Endometrial microvascular endothelial cells (primary cell): ENCODE data around the gene LIPT2. TPM values are rescaled to one million over a fixed set of nuclear protein-coding genes. Genes with fewer than 3 reads are reported as not detected.
"Not testable (repeated sequence)": the region's sequence is repeated elsewhere in the genome, so short reads cannot be mapped to it uniquely, and the experiment has no call there.

Experiments used
- in situ Hi-C: cut with HindIII; loops from 2 replicates; pipeline ENCODE4 v1.10.0; 2017; ENCODE audit warnings: low sequenced_read_pairs, low pct_unique_long_range_greater_than_20kb; ENCODE audit errors: inconsistent ontology term
- total RNA-seq: library from RNA; depleted of rRNA; stranded (reverse); fragments of >200 nt; gene quantifications from one replicate; pipeline ENCODE4 v1.2.3, GENCODE V29; 2015; ENCODE audit errors: inconsistent ontology term

Gene LIPT2
- 2.2 TPM for total RNA-seq

DNA sequence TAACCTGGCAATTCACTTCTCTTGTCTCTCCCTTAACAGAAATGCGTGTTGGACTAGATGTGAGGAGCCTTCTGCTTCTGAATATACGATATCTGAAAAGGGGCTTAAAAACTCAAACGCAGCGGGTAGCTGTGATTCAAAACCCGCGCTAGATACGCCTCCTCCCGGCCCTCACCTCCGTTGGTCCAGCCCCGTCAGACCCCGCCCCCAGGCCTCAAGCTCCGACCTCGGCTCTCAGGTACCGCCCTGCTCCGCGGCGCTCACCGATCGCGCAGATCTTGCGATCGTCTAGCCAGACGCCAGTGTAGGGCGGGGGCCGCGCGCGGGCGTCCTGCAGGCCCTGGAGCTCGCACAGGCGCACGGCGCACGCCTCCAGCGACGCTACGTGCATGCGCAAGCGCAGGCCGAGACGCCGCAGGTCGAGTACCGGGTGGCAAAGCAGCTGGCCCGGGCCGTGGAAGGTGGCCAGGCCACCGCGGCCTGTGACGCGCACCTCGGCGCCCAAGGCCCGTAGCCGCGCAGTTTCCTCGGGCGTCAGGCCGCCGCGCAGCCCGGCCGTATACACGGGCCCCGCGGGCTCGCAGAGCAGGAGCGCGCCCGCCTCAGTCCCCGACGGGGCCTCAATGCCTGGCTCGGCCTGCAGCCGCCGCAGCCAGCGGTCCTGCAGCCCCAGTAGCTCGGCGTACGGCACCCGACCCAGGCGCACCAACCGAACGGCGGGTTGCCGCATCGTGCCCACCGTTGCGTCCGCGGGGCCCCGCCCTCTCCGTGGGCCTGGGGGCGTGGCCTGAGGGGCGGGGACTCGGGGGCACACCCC is at the start of gene LIPT2:
LIPT2 (minus strand) TSS at position 751 of the 817 bp plus-strand sequence; CDS start at position 730, 21 bp downstream.
- in situ Hi-C loops = loop anchor here (10.0 kb wide), 1 partner anchor 62 kb away; no protein-coding TSS in a partner anchor

- in situ Hi-C loops = no loop called here
These were observed 47.9 kb upstream of the LIPT2 start for GRCh38 chr11:74541466-74541865.

DNA sequence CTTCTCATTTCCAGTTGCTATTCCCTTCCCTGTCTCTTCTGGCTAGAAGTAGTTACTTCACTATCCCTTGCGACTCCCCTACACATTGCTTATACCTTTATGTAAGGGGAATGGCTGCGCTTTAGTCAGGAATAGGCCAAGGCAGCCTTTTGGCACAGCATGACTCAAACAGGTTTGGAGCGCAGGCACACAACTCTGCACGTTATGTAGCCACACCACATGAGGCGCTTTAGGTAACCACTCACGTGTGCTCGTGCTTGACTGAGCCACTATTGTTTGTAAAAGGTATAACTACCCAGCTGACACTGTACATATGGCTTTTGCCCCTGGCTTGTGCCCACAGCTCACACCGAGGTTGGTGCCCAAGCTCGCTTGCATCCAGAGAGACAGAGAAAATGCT is 46.7 kb upstream of the LIPT2 start:
- in situ Hi-C loops = no loop called here

- in situ Hi-C loops = no loop called here
These were observed 45.2 kb upstream of the LIPT2 start for GRCh38 chr11:74538680-74539079.

- in situ Hi-C loops = no loop called here
These were observed 42.0 kb upstream of the LIPT2 start for GRCh38 chr11:74535371-74536160.

- in situ Hi-C loops = not testable (repeated sequence)
These were observed 41.4 kb upstream of the LIPT2 start for GRCh38 chr11:74534946-74535275.

DNA sequence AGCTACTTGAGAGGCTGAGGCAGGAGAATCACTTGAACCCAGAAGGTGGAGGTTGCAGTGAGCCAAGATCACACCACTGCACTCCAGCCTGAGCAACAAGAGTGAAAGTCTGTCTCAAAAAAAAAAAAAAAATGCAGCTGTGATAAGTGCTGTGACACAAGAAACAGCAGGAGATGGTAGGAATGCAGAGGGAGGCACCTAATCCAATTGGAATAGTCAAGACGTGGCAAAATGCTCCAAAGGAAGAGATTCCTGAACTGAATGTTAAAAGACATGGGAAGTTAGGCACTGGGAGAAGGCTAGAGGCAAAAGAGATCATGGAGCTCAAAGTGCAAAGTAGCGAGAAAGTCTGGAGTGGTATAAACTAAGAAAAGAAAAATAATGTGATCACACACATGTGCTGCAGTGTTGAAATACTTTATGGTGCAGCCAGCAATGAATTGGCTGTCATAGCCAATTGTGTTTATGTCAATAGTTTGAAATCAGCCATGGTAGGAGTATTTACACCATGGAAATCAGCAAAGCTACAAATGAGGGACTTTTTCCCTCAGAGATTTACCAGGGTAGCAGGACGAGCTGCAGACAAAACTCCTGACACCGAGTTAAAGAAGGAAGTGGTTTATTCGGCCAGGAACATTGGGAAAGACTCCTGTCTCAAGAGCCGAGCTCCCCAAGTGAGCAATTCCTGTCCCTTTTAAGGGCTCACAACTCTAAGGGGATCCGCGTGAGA is 40.9 kb upstream of the LIPT2 start:
- in situ Hi-C loops = no loop called here

GRCh38 chr11:74533421-74533820 is 39.9 kb upstream of the LIPT2 start:
- in situ Hi-C loops = no loop called here

DNA sequence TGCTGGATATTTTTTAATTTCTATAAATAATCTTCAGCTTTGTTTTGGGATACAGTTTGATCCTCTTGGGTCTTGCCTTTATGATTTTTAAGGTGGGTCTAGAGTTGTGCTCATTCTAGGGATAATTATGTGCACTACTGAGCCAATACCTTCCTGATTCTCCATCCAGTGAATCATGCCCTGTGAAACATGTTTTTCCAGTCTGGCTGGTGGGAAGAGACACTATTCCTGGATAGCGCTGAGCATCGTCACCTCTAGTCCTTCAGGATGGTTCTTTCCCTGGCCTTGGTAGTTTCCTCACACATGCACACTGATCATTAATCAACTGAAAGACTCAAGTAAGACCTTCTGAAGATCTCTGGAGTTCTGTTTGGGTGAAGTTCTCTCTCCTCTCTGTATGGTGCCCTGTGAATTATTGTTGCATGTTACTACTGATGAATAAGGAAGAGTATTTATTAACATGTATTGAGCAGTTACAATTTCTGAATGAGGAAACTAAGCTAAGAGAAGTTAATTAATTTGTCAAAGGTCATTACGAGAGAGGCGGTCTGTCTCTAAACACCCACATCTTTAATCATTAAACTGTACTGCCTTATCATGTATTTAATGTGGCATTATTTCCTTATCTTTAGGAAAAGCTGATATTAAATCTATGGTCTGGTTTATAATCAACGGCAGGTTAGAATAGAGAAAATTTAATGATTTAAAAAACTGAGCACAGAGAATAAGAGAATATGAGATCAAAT is 39.1 kb upstream of the LIPT2 start:
- in situ Hi-C loops = no loop called here

DNA sequence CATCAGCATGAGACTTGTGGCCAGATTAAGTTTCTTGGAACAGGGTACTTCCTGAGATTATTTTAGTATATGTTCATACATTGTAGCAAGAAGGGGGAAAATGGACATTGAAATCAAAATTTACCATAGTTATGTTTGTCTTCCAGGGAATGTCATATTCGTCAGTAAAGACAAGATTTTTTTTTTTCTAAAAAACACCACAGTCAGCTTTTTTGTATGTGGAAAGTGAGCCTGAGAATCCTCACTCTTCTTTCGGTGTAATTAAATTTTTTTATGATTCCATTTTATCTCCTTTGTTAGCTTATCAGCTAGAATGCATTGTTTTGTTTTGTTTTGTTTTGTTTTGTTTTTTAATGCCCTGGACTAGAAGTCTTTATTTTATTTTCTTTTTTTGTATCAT is 31.5 kb upstream of the LIPT2 start:
- in situ Hi-C loops = no loop called here

DNA sequence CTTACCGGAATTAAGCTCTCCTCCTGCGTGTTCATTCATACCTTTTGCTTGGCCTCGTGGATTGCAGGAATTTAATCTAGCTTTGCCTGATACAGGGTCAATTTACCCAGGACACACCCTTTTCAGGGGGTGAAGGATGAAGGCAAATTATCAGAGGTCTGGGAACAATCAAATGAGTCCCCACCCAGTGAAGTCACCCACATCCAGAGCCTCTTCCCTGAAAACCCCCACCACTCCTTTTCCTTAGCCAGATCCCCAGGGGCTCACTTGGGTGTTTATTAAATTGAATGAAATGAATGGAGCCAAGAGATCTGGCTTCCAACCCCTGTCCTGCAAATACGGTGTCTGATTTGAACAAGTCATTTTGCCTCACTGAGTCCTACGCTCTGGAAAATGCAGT is 31.0 kb upstream of the LIPT2 start:
- in situ Hi-C loops = no loop called here

GRCh38 chr11:74522776-74523175 is 29.3 kb upstream of the LIPT2 start:
- in situ Hi-C loops = no loop called here

DNA sequence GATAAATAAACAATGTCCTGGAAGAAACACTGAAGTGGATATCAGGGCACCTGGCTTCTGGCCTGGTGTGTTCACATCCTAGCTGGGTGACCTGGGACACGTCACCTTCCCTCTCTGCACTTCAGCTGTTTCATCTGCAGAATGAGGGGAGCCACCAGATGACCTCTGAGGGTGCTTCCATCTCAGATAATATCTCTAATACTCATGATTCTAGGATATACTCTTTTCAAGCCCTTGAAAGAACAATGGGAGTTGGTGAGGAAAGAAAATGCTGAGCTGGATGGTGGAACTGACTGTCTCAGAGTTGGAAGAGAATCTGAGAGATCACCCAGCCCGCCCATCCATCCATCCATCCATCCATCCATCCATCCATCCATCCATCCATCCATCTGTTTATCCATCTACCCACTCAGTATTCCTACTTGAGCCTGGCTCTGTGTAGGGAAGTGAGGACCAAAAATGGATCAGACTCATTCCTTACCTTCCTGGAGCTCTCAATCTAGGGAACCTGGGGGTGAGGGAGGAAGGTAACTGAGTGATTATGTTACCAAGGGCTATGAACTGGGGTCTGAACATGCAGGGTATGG is 28.2 kb upstream of the LIPT2 start:
- in situ Hi-C loops = no loop called here

- in situ Hi-C loops = no loop called here
These were observed 27.6 kb upstream of the LIPT2 start for GRCh38 chr11:74520927-74521665.

- in situ Hi-C loops = no loop called here
These were observed 26.8 kb upstream of the LIPT2 start for GRCh38 chr11:74520316-74520715.

GRCh38 chr11:74519710-74520109 is 26.2 kb upstream of the LIPT2 start:
- in situ Hi-C loops = no loop called here

DNA sequence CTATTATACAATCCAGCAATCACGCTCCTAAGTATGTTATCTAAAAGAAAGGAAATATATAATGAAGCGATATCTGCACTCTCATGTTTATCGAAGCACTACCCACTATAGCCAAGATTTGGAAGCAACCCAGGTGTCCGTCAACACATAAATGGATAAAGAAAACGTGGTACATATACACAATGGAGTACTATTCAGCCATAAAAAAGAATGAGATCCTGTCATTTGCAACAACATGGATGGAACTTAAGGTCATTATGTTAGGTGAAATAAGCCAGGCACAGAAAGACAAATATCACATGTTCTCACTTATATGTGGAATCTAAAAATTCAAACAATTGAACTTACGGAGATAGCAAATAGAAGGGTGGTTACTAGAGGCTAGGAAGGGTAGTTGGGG is 24.1 kb upstream of the LIPT2 start:
- in situ Hi-C loops = not testable (repeated sequence)

- in situ Hi-C loops = no loop called here
These were observed 14.1 kb upstream of the LIPT2 start for GRCh38 chr11:74507582-74507981.
